ENCODE results near the gene GTF2I. TPM values are rescaled to one million over a fixed set of nuclear protein-coding genes. Genes with fewer than 3 reads are reported as not detected.
"Not testable (repeated sequence)": the region's sequence is repeated elsewhere in the genome, so short reads cannot be mapped to it uniquely, and the experiment has no call there.

GTF2I gene
- total RNA-seq, 1 donor from 2014 or later: 169 TPM

- intact Hi-C loops (cut with micrococcal nuclease): no loop called here
These were observed 52.6 kb downstream of the GTF2I start for GRCh38 chr7:74709880-74710671.

- intact Hi-C loops (cut with micrococcal nuclease): no loop called here
These were observed 56.0 kb downstream of the GTF2I start for GRCh38 chr7:74713567-74713966.

- intact Hi-C loops (cut with micrococcal nuclease): no loop called here
These were observed 60.4 kb downstream of the GTF2I start for GRCh38 chr7:74717889-74718288.

- intact Hi-C loops (cut with micrococcal nuclease): no loop called here
These were observed 60.8 kb downstream of the GTF2I start for GRCh38 chr7:74718336-74718735.

GRCh38 chr7:74722153-74722552 lies 64.6 kb downstream of the GTF2I start:
- intact Hi-C loops (cut with micrococcal nuclease): no loop called here

GRCh38 chr7:74725840-74726239 lies 68.3 kb downstream of the GTF2I start:
- intact Hi-C loops (cut with micrococcal nuclease): no loop called here

GRCh38 chr7:74726309-74727101 lies 69.0 kb downstream of the GTF2I start:
- intact Hi-C loops (cut with micrococcal nuclease): no loop called here

- intact Hi-C loops (cut with micrococcal nuclease): not testable (repeated sequence)
These were observed 71.2 kb downstream of the GTF2I start for GRCh38 chr7:74728686-74729085.

GRCh38 chr7:74730186-74730585 lies 72.7 kb downstream of the GTF2I start:
- intact Hi-C loops (cut with micrococcal nuclease): not testable (repeated sequence)

GRCh38 chr7:74739974-74740703 lies 82.6 kb downstream of the GTF2I start:
- intact Hi-C loops (cut with micrococcal nuclease): not testable (repeated sequence)

- intact Hi-C loops (cut with micrococcal nuclease): not testable (repeated sequence)
These were observed 86.5 kb downstream of the GTF2I start for GRCh38 chr7:74743936-74744557.

GRCh38 chr7:74753921-74754482 lies 96.5 kb downstream of the GTF2I start:
- intact Hi-C loops (cut with micrococcal nuclease): not testable (repeated sequence)

- intact Hi-C loops (cut with micrococcal nuclease): not testable (repeated sequence)
These were observed 99.2 kb downstream of the GTF2I start for GRCh38 chr7:74756673-74757072.

GRCh38 chr7:74758268-74758667 lies 100.8 kb downstream of the GTF2I start:
- intact Hi-C loops (cut with micrococcal nuclease): not testable (repeated sequence)

- intact Hi-C loops (cut with micrococcal nuclease): not testable (repeated sequence)
These were observed 101.5 kb downstream of the GTF2I start for GRCh38 chr7:74758982-74759381.

- intact Hi-C loops (cut with micrococcal nuclease): not testable (repeated sequence)
These were observed 107.8 kb downstream of the GTF2I start for GRCh38 chr7:74765205-74765918.

GRCh38 chr7:74766509-74766908 lies 109.0 kb downstream of the GTF2I start:
- intact Hi-C loops (cut with micrococcal nuclease): not testable (repeated sequence)

GRCh38 chr7:74766991-74767390 lies 109.5 kb downstream of the GTF2I start:
- intact Hi-C loops (cut with micrococcal nuclease): not testable (repeated sequence)

GRCh38 chr7:74770062-74770461 lies 112.5 kb downstream of the GTF2I start:
- intact Hi-C loops (cut with micrococcal nuclease): not testable (repeated sequence)

GRCh38 chr7:74772093-74772492 lies 114.6 kb downstream of the GTF2I start:
- intact Hi-C loops (cut with micrococcal nuclease): not testable (repeated sequence)
